Measurements from ENCODE around the gene NID2. TPM values are rescaled to one million over a fixed set of nuclear protein-coding genes. Genes with fewer than 3 reads are reported as not detected.
A peak's percentile ranks its signal among the peaks of the same experiment; 100 is the strongest.

Gene NID2
- total and polyA plus RNA-seq, 2 experiments from 2014 or later: 52.8 to 65.7 TPM

- H3K27ac ChIP-seq: peak overlapping the region; percentile 63
- H3K79me2 ChIP-seq: no peaks in the 10 kb centered on the region
- peak overlapping the region; percentile 52 for H3K4me2 ChIP-seq
- DNase-seq (ENCODE audit: low spot score): no peak
- no peaks in the 10 kb centered on the region for H3K27me3 ChIP-seq
- WGBS (ENCODE audit: low lambda C conversion rate, missing lambda C conversion rate): 89% methylated on average over 3 of the region's 3 CpGs
- H3K9me2 ChIP-seq (replicated peaks; ENCODE audit: insufficient read depth): no peaks in the 10 kb centered on the region
- TF ChIP-seq CTCF (IDR thresholded peaks at IDR 0.05; ENCODE audit: poor library complexity) (no peak), EZH2 (IDR thresholded peaks at IDR 0.05; ENCODE audit: borderline replicate concordance) (no peak), EZH2phosphoT487 (IDR thresholded peaks at IDR 0.05; ENCODE audit: low read depth, severe bottlenecking, unreplicated experiment) (no peak)
- H3K4me1 ChIP-seq (ENCODE audit: insufficient read depth): peaks cover 21% of the 10 kb centered on the region
- H3K4me3 ChIP-seq: no peak overlapping the region
- no peak overlapping the region for H2AFZ ChIP-seq
- no peaks in the 10 kb centered on the region for H3K9me3 ChIP-seq (ENCODE audit: low read depth)
- H4K20me1 ChIP-seq (ENCODE audit: insufficient read depth, poor library complexity, severe bottlenecking): no peaks in the 10 kb centered on the region
- H3K36me3 ChIP-seq (replicated peaks; ENCODE audit: insufficient read depth, low read depth): no peaks in the 10 kb centered on the region
These were observed 37.1 kb downstream of the NID2 start for GRCh38 chr14:52031781-52032180.

- peaks cover 21% of the 10 kb centered on the region for H3K4me1 ChIP-seq (ENCODE audit: insufficient read depth)
- no peaks in the 10 kb centered on the region for H3K27me3 ChIP-seq
- 71% methylated on average over 1 of the region's 1 CpG for WGBS (ENCODE audit: low lambda C conversion rate, missing lambda C conversion rate)
- no peaks in the 10 kb centered on the region for H3K9me3 ChIP-seq (ENCODE audit: low read depth)
- no peaks in the 10 kb centered on the region for H4K20me1 ChIP-seq (ENCODE audit: insufficient read depth, poor library complexity, severe bottlenecking)
- no peaks in the 10 kb centered on the region for H3K79me2 ChIP-seq
- TF ChIP-seq EZH2phosphoT487 (IDR thresholded peaks at IDR 0.05; ENCODE audit: low read depth, severe bottlenecking, unreplicated experiment) (no peak), CTCF (IDR thresholded peaks at IDR 0.05; ENCODE audit: poor library complexity) (no peak), EZH2 (IDR thresholded peaks at IDR 0.05; ENCODE audit: borderline replicate concordance) (no peak)
- no peak overlapping the region for H3K4me2 ChIP-seq
- no peak for DNase-seq (ENCODE audit: low spot score)
- no peak overlapping the region for H2AFZ ChIP-seq
- H3K4me3 ChIP-seq: no peak overlapping the region
- H3K9me2 ChIP-seq (replicated peaks; ENCODE audit: insufficient read depth): no peaks in the 10 kb centered on the region
- H3K27ac ChIP-seq: no peak overlapping the region
- no peaks in the 10 kb centered on the region for H3K36me3 ChIP-seq (replicated peaks; ENCODE audit: insufficient read depth, low read depth)
These were observed 39.0 kb downstream of the NID2 start for GRCh38 chr14:52029881-52030280.

- no peak for DNase-seq (ENCODE audit: low spot score)
- Histone ChIP-seq H3K79me2 (no peaks in the 10 kb centered on the region), H3K36me3 (replicated peaks; ENCODE audit: insufficient read depth, low read depth) (no peaks in the 10 kb centered on the region), H3K27ac (no peak overlapping the region), H3K9me2 (replicated peaks; ENCODE audit: insufficient read depth) (no peaks in the 10 kb centered on the region), H3K4me2 (no peak overlapping the region), H3K4me3 (no peak overlapping the region), H3K9me3 (ENCODE audit: low read depth) (no peaks in the 10 kb centered on the region), H2AFZ (no peak overlapping the region), H3K4me1 (ENCODE audit: insufficient read depth) (peaks cover 6% of the 10 kb centered on the region), H4K20me1 (ENCODE audit: insufficient read depth, poor library complexity, severe bottlenecking) (no peaks in the 10 kb centered on the region), H3K27me3 (no peaks in the 10 kb centered on the region)
- 89% methylated on average over 10 of the region's 10 CpGs for WGBS (ENCODE audit: low lambda C conversion rate, missing lambda C conversion rate)
- TF ChIP-seq EZH2 (IDR thresholded peaks at IDR 0.05; ENCODE audit: borderline replicate concordance) (no peak), EZH2phosphoT487 (IDR thresholded peaks at IDR 0.05; ENCODE audit: low read depth, severe bottlenecking, unreplicated experiment) (no peak), CTCF (IDR thresholded peaks at IDR 0.05; ENCODE audit: poor library complexity) (no peak)
These were observed 42.0 kb downstream of the NID2 start for GRCh38 chr14:52026901-52027300.
